ENCODE data around the gene TGM3. TPM values are rescaled to one million over a fixed set of nuclear protein-coding genes. Genes with fewer than 3 reads are reported as not detected.

The TGM3 gene
- total and polyA plus RNA-seq, 2 of the 4 experiments (the other 2 are of a cell fraction) = not detected

DNA sequence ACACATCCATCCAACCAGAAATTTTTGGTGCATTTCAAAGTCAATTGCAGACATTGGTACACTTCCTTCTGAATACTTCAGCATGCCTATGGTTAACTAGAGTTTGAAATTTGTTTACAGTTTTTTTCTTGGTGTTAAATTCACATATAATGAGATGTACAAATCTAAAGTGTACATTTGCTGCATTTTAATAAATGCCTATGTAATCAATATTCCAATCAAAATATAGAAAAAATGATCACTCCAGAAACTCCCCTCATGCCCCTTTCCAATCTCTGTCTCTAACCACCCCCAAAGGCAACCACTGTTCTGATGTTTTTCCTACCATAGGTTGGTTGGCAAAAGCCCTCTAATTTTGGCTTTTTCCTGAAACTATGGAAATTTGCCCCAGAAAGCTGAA is 77.3 kb downstream of the TGM3 start:
- Histone ChIP-seq H2BK15ac (ENCODE audit: low read depth, low read length) (no peak overlapping the region), H4K8ac (ENCODE audit: low read depth in 2 of 2, low read length in 2 of 2) (no peak overlapping the region), H3K9ac (ENCODE audit: low read depth, low read length) (no peak overlapping the region), H3K4me3 (ENCODE audit: insufficient read depth, low read depth, low read length) (no peak overlapping the region), H3K27me3 (ENCODE audit: control insufficient read depth, insufficient read depth, low read length) (no peaks in the 10 kb centered on the region), H3K18ac (ENCODE audit: low read depth, low read length) (no peak overlapping the region), H2AFZ (replicated peaks; ENCODE audit: low read length, poor library complexity) (no peak overlapping the region), H3K23ac (ENCODE audit: low read depth, low read length) (no peak overlapping the region), H3K27ac (ENCODE audit: insufficient read depth, low read length) (no peak overlapping the region), H3K36me3 (ENCODE audit: control insufficient read depth, insufficient read depth, low read length) (no peaks in the 10 kb centered on the region), H2BK120ac (ENCODE audit: low read depth, low read length) (no peak overlapping the region), H3K9me1 (ENCODE audit: insufficient read depth, low read length) (no peaks in the 10 kb centered on the region), H3K79me1 (ENCODE audit: low read depth in 1 of 2, low read length in 2 of 2) (no peaks in the 10 kb centered on the region), H3K14ac (replicated peaks; ENCODE audit: low read depth, low read length) (no peak overlapping the region), H2BK5ac (ENCODE audit: low read depth, low read length, poor library complexity, severe bottlenecking) (no peak overlapping the region), H4K91ac (ENCODE audit: insufficient read depth, low read depth, low read length) (no peak overlapping the region), H2AK9ac (replicated peaks; ENCODE audit: low read depth, low read length, poor library complexity) (no peak overlapping the region), H3K56ac (ENCODE audit: extremely low read depth, insufficient read depth, low read length) (no peak overlapping the region), H4K5ac (ENCODE audit: low read depth, low read length) (no peak overlapping the region), H2AK5ac (ENCODE audit: low read depth, low read length) (no peak overlapping the region), H4K20me1 (ENCODE audit: insufficient read depth, low read length) (no peaks in the 10 kb centered on the region), H3K4me2 (ENCODE audit: low read depth, low read length) (no peak overlapping the region), H2BK20ac (ENCODE audit: low read depth, low read length) (no peak overlapping the region), H3K9me3 (ENCODE audit: control insufficient read depth, insufficient read depth, low read length) (no peaks in the 10 kb centered on the region), H3K4me1 (ENCODE audit: control insufficient read depth, insufficient read depth, low read length) (no peaks in the 10 kb centered on the region), H3K4ac (ENCODE audit: low read depth, low read length) (no peak overlapping the region)
- intact Hi-C loops (cut with micrococcal nuclease) = no loop called here
- ChIA-PET POLR2A (ENCODE audit: unreplicated experiment) (no interaction called here), CTCF (no interaction called here)
- ATAC-seq (ENCODE audit: low read depth) (no peak), DNase-seq (no peak)
- in situ Hi-C loops (cut with MboI; ENCODE audit: low sequenced_read_pairs) = no loop called here
- TF ChIP-seq MAFK (IDR thresholded peaks at IDR 0.05; ENCODE audit: low read depth, low read length) (peak; percentile 27; the same call in 1 of the 2 replicates), CHD1 (IDR thresholded peaks at IDR 0.05; ENCODE audit: low read depth, low read length) (no peak), MXI1 (IDR thresholded peaks at IDR 0.05; ENCODE audit: borderline replicate concordance, low read depth, low read length) (no peak)
- no TSS peak for BruUV-seq (replicated peaks)
- dilution Hi-C loops (cut with HindIII; ENCODE audit: low sequenced_read_pairs, unreplicated experiment) = no loop called here
